Progenitor cell of endocrine pancreas (in vitro differentiated cells): ENCODE results near the gene RASSF1. TPM values are rescaled to one million over a fixed set of nuclear protein-coding genes. Genes with fewer than 3 reads are reported as not detected.

ENCODE experiments used
- DNase-seq: peaks from one replicate; pipeline ENCODE4 v3.0.0; 2021; ENCODE audit warnings: low spot score; ENCODE audit not compliant: unreplicated experiment
- H3K27ac Mint-ChIP-seq: 2 replicates; pipeline ENCODE4 v1.8.0; 2021; ENCODE audit warnings: mild to moderate bottlenecking, moderate library complexity, mixed read lengths
- H3K27me3 Mint-ChIP-seq: 2 replicates; pipeline ENCODE4 v1.8.0; 2021; ENCODE audit warnings: mixed read lengths
- H3K36me3 Mint-ChIP-seq: 2 replicates; pipeline ENCODE4 v1.8.0; 2022; ENCODE audit warnings: mixed read lengths; ENCODE audit not compliant: insufficient read depth
- H3K4me1 Mint-ChIP-seq: 2 replicates; pipeline ENCODE4 v1.8.0; 2021; ENCODE audit warnings: low read depth, mixed read lengths
- H3K4me3 Mint-ChIP-seq: 2 replicates; pipeline ENCODE4 v1.8.0; 2021; ENCODE audit warnings: low read depth, mild to moderate bottlenecking, moderate library complexity, mixed read lengths
- H3K9me3 Mint-ChIP-seq: 2 replicates; pipeline ENCODE4 v1.8.0; 2021; ENCODE audit warnings: low read depth, mixed read lengths
- CTCF ChIP-seq: fragments of 200-600 bp; sonication (generic); IDR thresholded peaks from one replicate; pipeline ENCODE4 v1.5.0; 2021; ENCODE audit warnings: antibody characterized with exemption, mild to moderate bottlenecking; ENCODE audit not compliant: unreplicated experiment
- total RNA-seq: library from RNA; stranded (reverse); gene quantifications from 2 replicates; pipeline ENCODE4 v1.2.1, GENCODE V29; 2021

RASSF1 gene
- total RNA-seq, 1 donor from 2014 or later = 11.7 TPM

DNA sequence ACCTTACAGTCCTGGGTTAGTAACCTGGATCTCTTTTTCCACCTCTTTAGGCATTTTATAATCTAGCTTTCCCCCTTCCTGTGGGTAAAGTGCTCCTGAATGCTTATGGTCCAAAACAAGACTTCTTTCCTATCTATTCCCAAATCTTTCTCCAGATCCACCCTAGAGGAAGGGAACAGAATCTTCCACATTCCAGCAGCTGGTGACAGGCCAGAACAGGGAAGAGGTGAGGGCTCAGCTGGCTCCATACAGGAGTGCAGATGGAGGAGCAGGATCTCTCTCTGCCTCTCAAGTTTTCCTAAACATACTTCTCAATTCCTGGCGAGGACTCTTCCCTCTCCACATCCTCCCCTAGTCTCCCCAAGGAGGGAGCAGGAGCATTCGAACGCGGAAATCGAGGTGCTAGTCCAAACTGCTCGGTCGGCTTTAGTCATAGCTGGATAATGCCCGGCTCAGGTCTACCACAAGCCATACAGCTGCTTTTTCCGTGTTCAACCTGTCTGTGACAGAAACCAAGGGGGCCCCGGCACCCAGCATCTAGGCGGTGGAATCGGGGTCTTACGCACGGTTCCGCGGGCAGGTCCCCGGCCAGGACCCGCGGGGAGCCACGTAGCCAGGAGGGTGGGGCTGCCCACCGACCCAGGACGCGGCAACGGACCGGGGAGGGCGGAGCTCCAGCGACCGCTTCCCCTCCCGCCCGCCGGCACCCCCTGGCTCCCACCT is 4.0 kb downstream of the RASSF1 start:
- Mint-ChIP-seq H3K4me1 (peaks cover 15% of the 10 kb centered on the region), H3K4me3 (peak overlapping the region; percentile 93), H3K9me3 (no peaks in the 10 kb centered on the region), H3K27me3 (peaks cover 26% of the 10 kb centered on the region), H3K27ac (peak overlapping the region; percentile 99), H3K36me3 (no peaks in the 10 kb centered on the region)
- no peak for TF ChIP-seq CTCF
- DNase-seq = no peak

DNA sequence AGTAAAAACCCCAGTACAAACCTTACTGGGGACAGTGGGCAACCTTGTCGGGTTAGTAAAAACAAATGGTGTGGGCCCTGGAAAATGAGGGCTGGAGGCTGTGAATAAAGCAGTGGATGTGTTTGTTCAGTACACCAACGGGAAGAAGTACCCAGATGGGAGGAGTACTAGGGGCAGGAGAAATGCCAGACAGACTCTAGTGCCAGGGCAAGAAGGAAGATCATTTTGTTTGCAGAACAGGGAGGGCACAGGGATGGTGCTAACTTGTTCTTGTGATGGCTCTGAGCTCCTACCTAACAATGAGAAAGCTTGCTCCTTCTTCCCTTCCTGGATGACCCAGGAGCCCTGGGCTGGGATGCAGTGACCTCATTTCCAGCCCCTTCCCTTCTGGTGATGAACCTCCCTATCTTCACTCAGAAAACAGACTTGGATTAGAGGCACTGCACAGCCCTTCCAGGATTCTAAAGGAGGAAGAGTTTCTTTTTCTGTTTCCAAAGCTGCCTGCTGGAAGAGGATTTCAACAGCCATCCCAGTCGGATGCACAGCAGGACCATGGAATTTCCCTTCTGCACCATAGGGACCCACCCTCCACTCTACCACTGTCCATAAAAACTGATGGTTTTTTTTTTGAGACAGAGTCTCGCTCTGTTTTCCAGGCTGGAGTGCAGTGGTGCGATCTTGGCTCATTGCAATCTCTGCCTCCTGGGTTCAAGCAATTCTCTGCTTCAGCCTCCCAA is 6.1 kb downstream of the RASSF1 start:
- no peaks in the 10 kb centered on the region for H3K9me3 Mint-ChIP-seq
- H3K36me3 Mint-ChIP-seq = peaks cover 2% of the 10 kb centered on the region
- H3K27me3 Mint-ChIP-seq = peaks cover 10% of the 10 kb centered on the region
- DNase-seq = no peak
- no peak for TF ChIP-seq CTCF
- no peak overlapping the region for H3K27ac Mint-ChIP-seq
- peaks cover 15% of the 10 kb centered on the region for H3K4me1 Mint-ChIP-seq
- peak overlapping the region; percentile 26 for H3K4me3 Mint-ChIP-seq

DNA sequence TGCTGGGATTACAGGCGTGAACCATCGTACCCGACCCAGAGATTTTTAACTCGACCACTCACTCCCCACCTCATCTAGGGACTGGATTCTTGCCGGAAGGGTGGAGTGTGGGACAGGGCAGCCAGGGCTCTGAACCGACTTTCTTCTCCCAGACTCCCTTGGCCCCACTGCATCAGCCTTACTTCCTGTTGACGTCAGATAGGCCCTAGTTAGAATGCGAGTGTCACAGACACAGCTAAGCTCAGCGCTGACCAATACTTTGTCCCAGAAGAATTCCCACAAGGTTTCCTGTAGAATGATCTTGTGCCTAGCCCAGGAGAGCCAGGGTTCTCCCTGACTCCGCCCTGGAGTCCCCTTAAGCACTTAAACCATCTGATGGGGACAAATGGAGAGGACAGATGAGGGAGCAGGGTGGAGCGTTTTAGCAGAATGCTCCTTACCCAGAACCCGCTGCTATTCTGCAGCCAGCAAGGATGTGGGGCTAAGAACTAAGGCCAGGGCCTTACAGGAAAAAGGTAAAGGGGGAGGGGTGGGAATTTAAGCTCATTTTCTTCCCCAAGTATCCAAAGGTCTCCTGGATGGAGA is 6.8 kb downstream of the RASSF1 start:
- H3K36me3 Mint-ChIP-seq = peaks cover 2% of the 10 kb centered on the region
- no peaks in the 10 kb centered on the region for H3K9me3 Mint-ChIP-seq
- H3K27ac Mint-ChIP-seq = no peak overlapping the region
- peaks cover 15% of the 10 kb centered on the region for H3K4me1 Mint-ChIP-seq
- H3K27me3 Mint-ChIP-seq = peaks cover 4% of the 10 kb centered on the region
- no peak for TF ChIP-seq CTCF
- H3K4me3 Mint-ChIP-seq = no peak overlapping the region
- no peak for DNase-seq

- TF ChIP-seq CTCF = no peak
- Mint-ChIP-seq H3K27me3 (no peaks in the 10 kb centered on the region), H3K4me1 (peaks cover 17% of the 10 kb centered on the region), H3K27ac (no peak overlapping the region), H3K36me3 (peaks cover 2% of the 10 kb centered on the region), H3K4me3 (no peak overlapping the region), H3K9me3 (no peaks in the 10 kb centered on the region)
- no peak for DNase-seq
Observed at GRCh38 chr3:50331364-50331907, 9.2 kb downstream of the RASSF1 start.

DNA sequence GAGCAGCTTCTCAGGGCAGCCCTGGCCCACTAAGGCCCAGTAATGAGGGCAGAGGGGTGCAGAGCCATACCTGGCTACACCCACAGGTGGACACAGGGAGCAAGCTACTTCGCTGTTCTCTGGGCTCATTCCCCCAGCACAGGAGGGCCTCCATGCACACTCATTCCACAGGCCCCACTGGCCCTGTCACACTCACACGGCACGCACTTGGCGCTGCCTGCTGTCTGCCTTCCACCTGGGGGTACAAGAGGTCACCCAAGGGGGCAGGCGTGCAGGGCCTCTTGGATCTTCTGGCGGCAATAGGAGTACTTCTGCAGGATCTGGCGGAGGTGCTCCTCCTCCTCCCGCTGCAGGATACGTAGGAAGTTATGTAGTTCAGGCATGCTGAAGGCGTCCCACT is 10.3 kb downstream of the RASSF1 start:
- H3K9me3 Mint-ChIP-seq = no peaks in the 10 kb centered on the region
- no peaks in the 10 kb centered on the region for H3K27me3 Mint-ChIP-seq
- no peak for TF ChIP-seq CTCF
- no peak overlapping the region for H3K27ac Mint-ChIP-seq
- peaks cover 10% of the 10 kb centered on the region for H3K4me1 Mint-ChIP-seq
- H3K4me3 Mint-ChIP-seq = no peak overlapping the region
- H3K36me3 Mint-ChIP-seq = peaks cover 4% of the 10 kb centered on the region
- no peak for DNase-seq
